NCI-H526 treated with DMSO at 0.1 percent for 48 hours (cell line): Measurements from ENCODE around the gene DLG2.

Source experiments
- DNase-seq: peaks from one replicate; lab custom pipeline; 2025; lab: John Stamatoyannopoulos, UW

Gene DLG2

DNA sequence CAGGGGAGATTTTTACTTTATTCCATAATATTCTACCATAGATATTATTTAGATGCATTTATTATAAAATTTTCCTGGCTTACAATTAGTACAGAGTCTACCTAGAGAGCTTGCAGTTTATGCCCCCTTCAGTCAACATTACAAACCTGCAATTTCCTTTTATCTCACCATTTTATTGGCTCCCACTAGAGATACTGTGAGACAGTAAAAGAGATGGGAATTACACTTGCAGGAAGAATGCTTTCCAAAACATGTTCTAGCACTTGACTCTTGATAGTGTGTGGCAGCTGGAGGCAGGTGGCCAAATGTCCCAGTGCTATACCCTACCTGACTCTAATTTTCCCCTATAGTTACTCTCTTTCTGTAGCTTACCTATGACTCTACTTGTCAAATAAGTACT is 863.2 kb downstream of the DLG2 start:
- no peak for DNase-seq

DNA sequence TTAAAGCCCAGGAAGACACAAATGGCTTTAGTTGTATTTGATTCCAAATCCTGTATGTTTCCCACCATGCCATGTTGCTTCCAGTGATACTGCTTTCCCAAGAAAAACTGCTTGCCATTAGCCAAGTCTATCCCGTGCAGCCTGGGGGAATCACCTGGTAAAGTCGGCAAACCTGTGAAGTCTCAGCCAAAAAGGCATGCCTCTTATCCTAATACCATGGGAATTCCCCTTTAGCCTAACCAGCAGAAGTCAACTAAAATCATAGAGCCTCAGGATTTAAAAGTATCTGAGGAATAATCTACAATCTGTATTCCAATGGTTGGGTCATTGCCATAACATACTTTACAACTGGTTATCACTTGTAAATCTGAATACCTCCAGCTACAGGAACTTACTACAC is 869.4 kb downstream of the DLG2 start:
- no peak for DNase-seq

DNA sequence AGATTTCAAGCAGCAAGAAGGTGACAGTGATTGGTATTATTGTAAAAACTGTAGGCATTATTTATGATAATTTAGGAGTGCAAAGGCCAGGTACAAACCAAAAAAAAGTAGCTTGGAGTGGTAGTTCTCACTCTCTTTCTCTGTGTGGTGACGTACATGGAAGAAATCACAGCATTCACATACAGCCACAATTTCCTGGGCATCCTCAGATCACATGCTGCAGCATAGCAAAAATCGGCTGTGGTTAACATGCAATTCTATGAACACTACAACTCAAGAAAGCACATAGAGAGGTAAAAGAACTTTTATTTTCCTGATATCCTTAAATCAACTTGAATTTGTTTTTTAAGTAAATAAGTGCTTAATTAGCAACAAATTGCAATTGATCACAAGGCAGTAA is 875.8 kb downstream of the DLG2 start:
- DNase-seq, result no peak

DNA sequence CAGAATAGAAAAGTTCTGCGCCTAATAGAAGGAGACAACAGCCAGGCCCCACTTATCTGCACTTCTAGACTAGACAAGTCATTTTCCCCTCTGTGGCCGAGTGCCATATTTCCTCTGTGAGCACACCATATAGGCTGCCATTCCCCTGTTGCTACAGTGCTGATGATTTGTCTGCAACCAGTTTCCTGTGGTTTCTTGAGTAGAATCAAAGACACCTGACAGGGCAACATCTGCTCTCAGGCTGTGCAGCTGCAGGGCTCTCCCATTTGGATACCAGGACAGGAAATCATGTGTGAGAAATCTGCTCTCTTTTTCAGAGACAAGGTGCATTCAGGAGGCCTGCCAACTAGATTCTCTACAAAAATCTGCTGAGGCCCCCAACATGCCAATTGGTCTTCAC is 879.3 kb downstream of the DLG2 start:
- no peak for DNase-seq

DNA sequence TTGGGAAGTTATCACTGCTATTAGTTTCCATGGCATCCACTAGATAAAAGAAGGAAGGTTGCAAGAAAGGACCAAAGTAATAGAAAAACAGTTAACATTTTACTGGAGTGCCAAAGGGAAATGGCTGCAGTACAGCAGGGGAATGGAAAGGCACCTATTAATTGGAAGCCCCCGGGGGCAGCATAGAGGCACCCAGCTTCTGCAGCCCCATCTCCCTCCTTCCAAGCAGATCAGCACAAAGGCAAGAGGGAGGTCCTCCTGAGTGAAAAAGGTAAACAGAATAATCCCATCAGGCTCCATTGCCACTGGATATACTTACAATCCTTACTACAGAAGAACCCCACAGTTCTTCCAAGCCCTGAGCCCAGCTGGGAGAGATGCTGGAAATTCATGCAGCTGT is 887.1 kb downstream of the DLG2 start:
- DNase-seq, result no peak

DNA sequence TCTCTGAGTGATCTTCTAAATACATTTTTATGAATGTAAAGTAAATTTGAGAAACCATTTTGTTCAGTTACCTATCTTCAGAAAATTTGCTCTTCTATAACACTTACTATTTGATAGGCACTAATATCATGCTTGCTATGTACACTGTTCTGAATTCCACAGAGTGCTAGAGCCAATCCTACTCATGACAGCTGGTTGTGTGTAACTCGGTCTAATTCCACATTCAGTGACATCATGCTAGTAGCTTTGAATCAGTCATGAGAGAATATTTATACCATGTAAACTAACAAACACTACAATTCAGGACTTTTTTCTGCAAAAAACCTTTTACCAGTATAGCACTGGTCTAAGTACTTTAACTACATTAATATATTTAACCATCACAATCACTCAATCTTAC is 902.9 kb downstream of the DLG2 start:
- DNase-seq, result no peak

DNA sequence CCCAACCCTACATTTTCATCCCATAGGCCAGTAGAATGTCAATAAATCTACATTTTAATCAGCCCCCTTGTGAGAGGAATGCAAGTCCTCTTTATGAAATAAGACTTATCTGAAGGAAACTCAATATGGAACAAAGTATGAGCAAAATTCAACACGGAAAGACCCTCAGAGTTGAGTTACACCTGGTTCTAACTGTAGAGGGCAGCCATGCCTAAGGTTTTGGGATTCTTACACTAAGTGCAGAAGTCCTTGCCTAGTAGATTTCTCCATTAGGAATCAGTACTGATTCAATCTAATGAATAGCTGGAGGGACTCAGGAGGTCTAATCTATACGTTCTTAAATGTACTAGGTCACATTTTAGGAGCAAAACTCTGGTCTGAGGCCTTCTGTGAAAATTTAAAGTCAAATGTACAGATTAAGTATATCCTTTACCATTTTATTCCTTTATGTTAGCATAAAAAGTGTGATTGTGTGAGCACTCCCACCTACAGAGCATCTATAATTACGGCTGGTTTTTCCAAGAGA is 904.5 kb downstream of the DLG2 start:
- peak; percentile 16 for DNase-seq

DNA sequence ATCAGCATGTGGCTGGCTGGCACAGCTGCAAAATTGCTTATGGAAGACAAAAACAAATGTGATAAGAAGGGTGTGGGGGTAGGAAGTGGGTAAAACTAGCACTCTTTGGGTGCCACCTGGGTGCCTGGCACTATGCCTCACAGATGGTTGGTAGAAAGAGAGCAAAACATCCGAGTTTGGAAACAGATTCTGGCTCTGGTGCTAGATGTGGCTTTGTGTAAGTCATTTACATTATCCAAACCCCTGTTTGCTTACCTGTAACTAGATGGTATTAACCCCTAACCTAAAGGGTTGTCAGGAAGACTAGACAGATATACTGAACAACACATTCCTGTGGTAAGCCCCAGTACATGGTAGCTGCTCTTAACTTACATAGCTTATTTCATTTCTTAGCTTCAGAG is 905.6 kb downstream of the DLG2 start:
- DNase-seq, result no peak

DNA sequence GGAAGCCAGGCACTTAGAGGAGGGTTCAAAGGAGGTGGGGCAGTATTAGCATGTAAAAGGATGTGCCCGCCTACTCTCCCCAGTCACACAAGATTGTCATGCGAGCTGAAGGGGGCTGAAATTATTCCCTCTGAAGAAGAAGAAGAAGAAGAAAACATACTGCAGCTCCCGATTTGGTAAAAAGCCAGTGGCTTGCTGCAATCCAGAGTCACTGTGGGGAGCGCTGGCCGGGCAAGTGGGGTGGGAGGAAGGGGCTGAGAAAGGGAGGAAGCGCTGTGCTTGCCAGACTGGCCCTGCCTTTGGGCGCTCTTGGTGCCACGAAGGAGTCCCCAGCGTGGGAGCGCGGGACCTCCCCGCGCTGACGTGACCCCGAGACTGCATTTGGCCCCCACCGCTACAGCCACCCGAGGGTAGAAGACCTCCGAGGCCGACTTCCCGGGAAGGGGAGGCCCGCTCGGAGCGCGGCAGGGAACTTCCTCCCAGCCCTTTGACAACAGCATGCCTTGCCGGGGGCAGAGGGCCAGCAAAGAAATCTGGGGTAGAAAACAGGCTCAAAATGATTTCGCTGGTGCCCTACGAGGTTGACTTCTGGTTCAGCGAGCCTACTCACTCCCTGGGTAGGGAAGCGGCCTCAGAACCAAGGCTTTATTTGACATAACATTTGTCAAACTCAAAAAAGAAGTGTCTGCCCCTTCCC is 906.3 kb downstream of the DLG2 start:
- DNase-seq, result no peak

DNA sequence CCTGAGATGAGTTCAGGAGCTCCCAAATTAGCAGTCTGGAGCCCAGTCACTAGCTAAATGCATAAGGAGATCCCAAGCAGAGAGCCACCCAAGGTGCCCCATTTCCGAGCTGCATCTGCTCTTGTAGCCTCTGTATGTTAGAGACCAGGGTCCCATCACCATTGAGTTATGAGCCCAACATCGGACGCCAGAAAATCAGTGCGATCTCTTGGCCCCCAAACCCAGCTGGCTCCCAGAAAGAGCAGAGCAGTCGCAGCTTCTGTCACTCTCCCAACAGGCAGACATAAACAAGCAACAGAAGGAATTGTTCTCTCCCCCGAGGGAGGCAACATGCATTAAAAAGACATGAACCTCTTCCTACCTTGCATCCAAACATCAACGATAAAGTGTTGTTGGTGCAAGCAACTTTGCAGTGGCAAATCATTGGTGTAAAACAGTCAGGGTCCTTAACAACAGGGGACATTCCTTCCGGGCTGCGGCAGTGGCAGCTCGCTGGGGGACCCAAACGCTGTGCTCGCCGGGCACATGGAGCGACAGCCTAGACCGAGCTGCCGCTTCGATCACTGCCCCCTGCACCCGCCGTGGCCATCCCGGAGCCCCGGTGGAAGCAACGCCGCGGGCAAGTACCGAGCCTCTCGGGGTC is 907.1 kb downstream of the DLG2 start:
- no peak for DNase-seq

DNA sequence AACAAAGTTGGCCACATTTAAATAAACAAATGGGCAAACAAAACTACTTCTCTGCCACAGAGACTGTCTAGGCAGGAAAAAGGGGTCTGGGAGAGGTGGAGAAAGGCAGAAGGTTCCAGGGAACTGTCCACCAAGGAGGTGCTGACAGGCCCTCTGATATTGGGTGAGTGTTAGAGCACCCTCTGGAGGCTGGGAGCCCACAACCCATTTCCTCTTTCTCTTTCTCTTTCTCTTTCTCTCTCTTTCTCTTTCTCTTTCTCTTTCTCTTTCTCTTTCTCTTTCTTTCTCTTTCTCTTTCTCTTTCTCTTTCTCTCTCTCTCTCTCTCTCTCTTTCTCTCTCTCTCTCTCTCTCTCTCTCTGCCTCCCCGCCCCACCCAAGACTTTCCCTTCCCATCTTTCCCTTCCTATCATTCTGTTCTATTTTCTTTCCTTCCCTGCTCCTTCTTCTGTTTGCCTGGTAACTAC is 912.8 kb downstream of the DLG2 start:
- DNase-seq, result peak; percentile 66

DNA sequence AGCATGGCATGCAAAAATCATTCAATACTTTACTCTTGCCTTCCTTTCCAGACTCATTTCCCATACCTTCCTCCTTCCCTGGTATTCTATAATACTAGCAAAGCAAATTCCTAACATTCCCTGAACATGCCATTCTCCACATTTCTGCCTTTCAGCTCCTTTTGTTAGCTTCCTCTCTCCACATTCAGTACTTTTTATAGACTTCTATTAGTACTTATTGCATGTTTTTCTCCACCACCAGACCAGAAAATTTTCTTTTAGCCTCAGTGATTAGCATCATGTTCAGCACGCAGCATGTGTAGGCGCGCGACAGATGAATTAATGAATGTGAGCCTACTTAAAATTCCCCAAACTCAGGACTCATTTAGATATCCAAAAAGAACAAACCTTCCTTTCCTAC is 935.3 kb downstream of the DLG2 start:
- no peak for DNase-seq

DNA sequence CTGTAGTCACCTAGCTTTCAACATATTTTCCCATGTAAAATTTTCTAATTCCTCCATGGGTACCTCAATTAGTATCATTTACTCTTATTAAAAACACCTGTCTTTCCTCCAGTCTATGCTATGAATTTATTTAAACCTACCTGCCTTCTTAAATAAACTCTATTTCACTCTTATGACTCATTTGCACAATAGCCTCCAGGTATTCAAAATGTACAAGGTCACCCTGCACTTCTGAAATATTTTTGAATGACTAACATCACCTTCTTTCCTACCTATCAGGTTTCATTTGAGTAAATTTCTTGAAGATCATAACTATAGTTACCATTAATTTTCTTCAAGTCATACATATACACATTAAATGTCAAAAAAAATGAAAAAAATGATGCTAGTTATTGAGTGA is 939.7 kb downstream of the DLG2 start:
- DNase-seq, result peak; percentile 27

DNA sequence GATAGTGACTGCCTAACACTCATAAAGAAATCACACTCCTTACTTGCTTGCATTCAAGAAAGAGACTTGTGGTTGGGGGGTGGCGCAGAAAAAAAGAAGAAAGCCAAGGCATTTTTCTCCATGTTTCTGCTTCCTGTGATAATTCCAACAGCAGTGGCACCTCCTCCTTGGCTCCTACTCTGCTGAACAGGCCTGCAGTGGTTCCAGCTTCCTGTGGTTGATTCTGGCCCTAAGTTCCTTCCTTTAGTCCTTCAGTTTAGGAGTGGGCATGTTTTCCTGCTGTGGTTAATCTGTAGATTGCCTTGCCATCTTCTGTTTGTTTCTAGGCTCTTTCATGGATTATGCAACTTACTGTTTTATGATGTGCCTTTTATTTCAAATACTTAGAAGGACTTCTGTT is 940.4 kb downstream of the DLG2 start:
- DNase-seq, result no peak

DNA sequence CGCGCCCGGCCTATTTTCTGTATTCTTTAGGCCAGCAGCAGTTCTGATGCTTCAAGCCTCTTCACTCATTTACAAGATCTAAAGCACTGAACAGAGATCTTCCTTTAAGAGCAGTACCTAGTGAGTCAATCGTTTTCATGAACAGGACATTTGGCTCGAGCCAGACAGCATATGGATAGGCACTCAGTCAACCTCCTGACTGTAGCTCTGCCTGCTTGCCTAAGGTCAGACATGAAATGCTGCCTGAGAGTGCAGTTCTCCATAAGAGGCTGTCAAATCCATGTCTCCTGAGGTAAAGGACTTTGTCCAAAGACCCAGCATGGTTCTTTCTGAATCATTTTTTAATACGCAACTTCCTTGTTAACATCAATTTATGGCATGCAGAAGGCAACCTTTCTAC is 941.2 kb downstream of the DLG2 start:
- no peak for DNase-seq

DNA sequence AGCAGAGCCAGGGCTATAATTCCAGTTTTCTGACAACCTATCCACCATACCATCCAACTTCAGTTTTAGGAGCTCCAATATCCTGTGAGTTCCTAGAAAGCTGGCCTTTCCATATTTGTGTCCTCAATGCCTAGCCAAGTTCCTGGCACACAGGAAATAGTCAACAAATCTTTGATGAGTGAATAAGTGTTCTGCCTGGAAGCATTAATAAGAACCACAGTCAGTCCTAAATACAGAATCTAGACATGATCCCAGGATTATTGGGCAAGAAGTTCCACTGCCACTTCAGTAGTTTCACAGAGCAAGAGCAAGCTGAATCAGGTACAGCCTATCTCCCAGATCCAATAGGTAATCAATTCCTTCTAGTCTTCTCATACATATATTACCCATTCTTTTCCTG is 942.0 kb downstream of the DLG2 start:
- no peak for DNase-seq

DNA sequence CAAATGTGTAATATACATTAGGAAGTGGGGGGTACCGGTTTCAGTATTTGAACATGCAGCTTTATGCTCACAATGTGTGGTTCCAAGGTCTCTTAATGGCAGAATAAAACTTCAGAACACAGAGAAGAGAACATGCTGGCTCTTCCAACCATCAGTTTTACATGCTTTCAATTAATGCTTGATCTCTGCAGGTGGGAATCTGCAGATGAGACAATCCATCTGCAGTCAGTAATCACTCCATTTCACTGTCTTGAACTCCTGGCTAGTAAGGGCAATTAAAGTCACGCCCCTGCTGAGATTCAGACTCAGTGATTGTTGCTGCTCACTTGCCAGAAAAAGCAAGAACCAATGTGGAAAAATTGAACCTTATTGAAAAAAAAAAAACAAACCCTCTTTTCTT is 945.7 kb downstream of the DLG2 start:
- no peak for DNase-seq

DNA sequence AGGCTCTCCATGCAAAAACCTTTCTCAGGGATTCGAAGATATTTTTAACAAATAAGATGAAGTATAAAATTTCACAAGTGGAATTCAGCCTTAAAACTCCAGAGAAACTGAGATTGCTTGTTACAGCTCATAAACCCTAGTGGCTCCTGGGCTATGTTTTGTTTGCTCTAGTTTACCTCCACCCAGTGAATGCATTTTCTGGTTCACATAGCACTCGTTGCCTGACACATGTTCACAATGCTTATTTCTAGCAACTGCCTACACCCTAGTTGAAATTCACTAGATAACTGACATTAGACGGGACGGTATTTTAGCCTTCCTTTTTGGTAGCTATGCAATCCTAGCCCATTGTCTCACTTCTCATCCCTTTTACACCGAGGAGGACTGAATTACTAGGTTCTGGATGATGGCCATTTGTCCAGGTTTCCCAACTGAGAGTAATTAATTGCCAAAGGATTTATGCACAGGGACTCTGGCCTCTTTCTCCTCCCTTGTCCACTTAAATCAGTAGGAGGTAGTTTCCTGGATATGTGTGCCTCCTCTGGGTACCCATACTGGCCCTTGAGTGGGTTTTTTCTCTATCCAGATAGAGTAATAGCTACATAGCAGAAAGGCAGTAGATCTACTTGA is 951.6 kb downstream of the DLG2 start:
- DNase-seq, result no peak

DNA sequence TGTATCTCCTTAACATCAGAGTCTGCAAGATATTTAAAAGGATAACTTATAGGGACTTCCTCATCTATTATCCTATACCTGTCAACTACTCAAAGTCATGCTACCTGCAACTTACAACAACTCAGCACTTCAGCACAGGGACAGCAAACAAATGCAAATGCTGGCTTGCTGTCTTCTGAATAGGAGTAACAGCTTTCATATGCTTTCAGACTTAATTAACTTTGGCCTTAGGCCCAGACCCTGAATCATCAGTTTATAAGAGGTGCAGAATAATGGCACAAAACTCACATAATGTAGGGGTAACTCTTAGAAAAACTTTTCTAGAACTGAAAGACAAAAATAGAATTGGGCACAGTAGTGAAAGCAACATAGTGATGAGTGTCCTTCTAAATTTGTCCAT is 953.4 kb downstream of the DLG2 start:
- DNase-seq, result no peak

DNA sequence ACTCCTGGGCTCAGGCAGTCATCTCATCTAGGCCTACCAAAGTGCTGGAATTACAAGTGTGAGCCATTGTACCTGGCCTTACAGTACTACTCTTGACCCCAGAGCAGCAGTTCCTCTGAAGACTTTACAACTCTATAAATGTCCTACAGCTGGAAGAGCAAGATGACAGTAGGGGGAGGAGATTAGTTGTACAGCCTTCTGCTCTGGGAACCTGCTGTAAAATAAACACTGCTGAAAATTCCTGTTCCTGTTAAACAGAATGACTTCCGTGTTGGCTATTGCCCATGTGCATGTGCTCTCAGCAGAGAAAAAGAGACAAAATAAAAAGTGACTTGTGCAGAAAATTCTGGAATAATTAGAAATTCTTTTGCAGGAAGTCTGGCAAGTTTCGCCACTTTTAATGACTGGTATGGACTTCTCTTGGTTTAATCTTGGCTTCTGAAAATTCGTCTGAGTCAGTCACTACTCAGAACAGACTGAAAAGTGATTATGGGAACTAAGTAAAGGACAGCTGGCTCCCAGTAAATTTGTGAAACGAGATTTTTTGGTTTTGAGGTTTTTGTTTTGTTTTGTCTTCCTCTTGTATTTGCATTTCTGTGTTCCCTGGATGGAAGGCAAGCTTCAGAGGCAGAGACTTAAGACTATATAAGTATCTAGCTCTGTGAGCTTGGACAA is 955.7 kb downstream of the DLG2 start:
- no peak for DNase-seq

DNA sequence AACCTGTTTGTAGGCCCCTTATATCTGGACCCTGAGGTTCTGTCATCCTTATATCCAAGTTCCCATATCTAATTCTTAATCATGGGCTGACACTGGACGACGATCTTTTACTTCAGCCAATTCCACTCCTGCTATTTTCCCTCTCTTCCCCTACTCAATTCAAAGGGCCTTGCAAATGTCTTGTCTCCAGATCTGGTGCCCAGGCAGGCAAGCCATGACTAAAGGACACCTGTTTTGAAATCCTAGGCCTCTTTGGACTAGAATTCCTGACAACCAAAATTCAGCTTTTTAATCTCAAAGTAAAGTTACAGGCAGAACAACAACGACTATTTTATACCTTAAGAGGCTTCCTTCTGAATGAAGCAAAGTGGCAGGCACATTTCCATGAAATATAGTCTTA is 963.4 kb downstream of the DLG2 start:
- DNase-seq, result no peak

DNA sequence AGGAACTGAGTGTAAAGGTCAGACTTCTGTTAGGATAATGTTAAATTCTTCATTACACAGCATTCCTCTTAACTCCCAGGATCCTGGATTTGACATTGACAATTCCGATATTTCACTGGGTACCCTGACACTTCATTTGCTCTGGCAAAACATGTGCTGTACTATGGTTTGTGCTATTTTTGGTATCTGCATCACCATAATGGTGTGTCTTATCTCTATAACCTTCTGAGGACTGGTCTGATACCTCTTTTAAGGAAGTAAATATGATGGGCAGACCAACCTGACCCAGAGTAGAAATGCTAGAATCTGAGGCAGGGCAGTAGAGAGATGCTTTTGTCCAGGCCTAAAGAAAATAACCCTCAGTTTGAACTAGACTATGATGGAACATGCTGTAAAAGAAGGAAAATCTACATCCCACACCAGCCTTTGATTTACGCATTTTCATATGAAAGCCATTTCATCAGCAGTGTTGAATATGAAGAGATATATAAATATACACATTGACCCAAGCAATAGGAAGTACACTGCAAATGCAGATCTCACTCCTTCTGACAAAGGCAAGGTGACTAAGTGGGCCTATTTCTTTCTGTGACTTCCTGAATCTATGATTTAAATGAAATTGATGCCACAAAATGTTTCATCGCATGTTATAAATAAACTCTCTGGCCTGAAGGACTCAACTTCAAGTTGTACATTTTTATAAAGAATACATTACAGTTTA is 966.7 kb downstream of the DLG2 start:
- DNase-seq, result no peak
